DMS153 (cell line): ENCODE measurements around the gene AGFG2.
"Not testable (repeated sequence)": the region's sequence is repeated elsewhere in the genome, so short reads cannot be mapped to it uniquely, and the experiment has no call there.

ENCODE experiments used
- DNase-seq: peaks from one replicate; lab custom pipeline; 2025; lab: John Stamatoyannopoulos, UW

The AGFG2 gene

GRCh38 chr7:100538654-100539435 is at the start of gene AGFG2:
AGFG2 (plus strand) TSS chr7:100539203; CDS start chr7:100539347, 144 bp downstream.
- DNase-seq = peak; percentile 99

- DNase-seq = peak; percentile 99
Observed at GRCh38 chr7:100489824-100490223, 49.2 kb upstream of the AGFG2 start.

- no peak for DNase-seq
Observed at GRCh38 chr7:100490483-100491191, 48.4 kb upstream of the AGFG2 start.

- no peak for DNase-seq
Observed at GRCh38 chr7:100491192-100491578, 47.8 kb upstream of the AGFG2 start.

GRCh38 chr7:100492738-100493475 is 46.1 kb upstream of the AGFG2 start:
- no peak for DNase-seq

GRCh38 chr7:100493476-100494264 is 45.3 kb upstream of the AGFG2 start:
- no peak for DNase-seq

GRCh38 chr7:100496509-100496908 is 42.5 kb upstream of the AGFG2 start:
- no peak for DNase-seq

- not testable (repeated sequence) for DNase-seq
Observed at GRCh38 chr7:100500743-100501142, 38.3 kb upstream of the AGFG2 start.

- not testable (repeated sequence) for DNase-seq
Observed at GRCh38 chr7:100504031-100504430, 35.0 kb upstream of the AGFG2 start.

- no peak for DNase-seq
Observed at GRCh38 chr7:100504887-100505611, 34.0 kb upstream of the AGFG2 start.

GRCh38 chr7:100506356-100506923 is 32.6 kb upstream of the AGFG2 start:
- no peak for DNase-seq

GRCh38 chr7:100509231-100509630 is 29.8 kb upstream of the AGFG2 start:
- DNase-seq = no peak

GRCh38 chr7:100510437-100511239 is 28.4 kb upstream of the AGFG2 start:
- DNase-seq = no peak

- DNase-seq = no peak
Observed at GRCh38 chr7:100513212-100513810, 25.7 kb upstream of the AGFG2 start.

GRCh38 chr7:100515072-100515532 is 23.9 kb upstream of the AGFG2 start:
- DNase-seq = no peak

GRCh38 chr7:100516135-100516812 is 22.7 kb upstream of the AGFG2 start:
- DNase-seq = no peak

GRCh38 chr7:100517305-100517704 is 21.7 kb upstream of the AGFG2 start:
- no peak for DNase-seq

GRCh38 chr7:100519580-100519979 is 19.4 kb upstream of the AGFG2 start:
- DNase-seq = no peak

- DNase-seq = no peak
Observed at GRCh38 chr7:100520138-100520537, 18.9 kb upstream of the AGFG2 start.
